ENCODE data around the gene JAM3. TPM values are rescaled to one million over a fixed set of nuclear protein-coding genes. Genes with fewer than 3 reads are reported as not detected.

JAM3 gene
- total and polyA plus RNA-seq, 2 of the 8 experiments (the other 6 are each of a cell fraction or from before 2014, with no cell fraction given), result 19.6 to 42.8 TPM

GRCh38 chr11:134199531-134199930 lies 130.7 kb downstream of the JAM3 start:
- DNase-seq (ENCODE audit: low read depth in 1 of 2, low spot score in 2 of 2) (no peak), FAIRE-seq (no peak)
- H4K5ac ChIP-seq (ENCODE audit: insufficient read length, low read depth, low read length), result no peak overlapping the region
- no peak overlapping the region for H2BK15ac ChIP-seq (ENCODE audit: low read length)
- no peak overlapping the region for H3K18ac ChIP-seq (ENCODE audit: extremely low read depth, low read length)
- no peak overlapping the region for H3K4me3 ChIP-seq (ENCODE audit: extremely low read depth in 1 of 4, insufficient read depth in 2 of 4, low read depth in 3 of 4, low read length in 4 of 4)
- H2BK5ac ChIP-seq (ENCODE audit: low read depth, low read length), result no peak overlapping the region
- H3K4me1 ChIP-seq (replicated peaks in 1 of 4; ENCODE audit: control insufficient read depth in 3 of 4, insufficient read depth in 4 of 4, low read length in 3 of 4), result no peaks in the 10 kb centered on the region
- no peaks in the 10 kb centered on the region; the same call in 1 of the 2 replicates for H3K23me2 ChIP-seq (ENCODE audit: low read depth, low read length)
- H2BK20ac ChIP-seq (ENCODE audit: low read length), result no peak overlapping the region
- H2BK120ac ChIP-seq (replicated peaks; ENCODE audit: low read depth, low read length), result no peak overlapping the region
- TF ChIP-seq POLR2AphosphoS5 (IDR thresholded peaks at IDR 0.05; ENCODE audit: low read depth, low read length) (no peak), TAF7 (optimal IDR thresholded peaks at IDR 0.05; ENCODE audit: borderline replicate concordance, low read depth, low read length) (no peak), ATF3 (IDR thresholded peaks at IDR 0.05; ENCODE audit: insufficient read depth, low read depth, low read length) (no peak)
- no peak overlapping the region for H2BK12ac ChIP-seq (ENCODE audit: low read depth, low read length)
- H4K8ac ChIP-seq (ENCODE audit: extremely low read depth, insufficient read depth, low read length), result no peak overlapping the region
- POLR2A ChIA-PET (ENCODE audit: partially characterized antibody), result no interaction called here
- no peaks in the 10 kb centered on the region for H3K79me2 ChIP-seq (ENCODE audit: control insufficient read depth in 1 of 2, insufficient read depth in 2 of 2, low read length in 2 of 2)
- H2AFZ ChIP-seq (ENCODE audit: low read length), result no peak overlapping the region
- H3K27ac ChIP-seq (ENCODE audit: low read depth, low read length), result no peak overlapping the region
- H3K4me2 ChIP-seq (ENCODE audit: insufficient read depth in 1 of 2, low read depth in 2 of 2, low read length in 2 of 2), result no peak overlapping the region
- no peak overlapping the region for H3K9ac ChIP-seq (replicated peaks in 1 of 4; ENCODE audit: extremely low read depth in 1 of 4, low read depth in 3 of 4, low read length in 3 of 4)
- no peak overlapping the region for H3K4ac ChIP-seq (replicated peaks; ENCODE audit: insufficient read length, low read depth, low read length)
- H3K23ac ChIP-seq (ENCODE audit: insufficient read length), result no peak overlapping the region
- peaks cover 10 to 59% (median 32%) of the 10 kb centered on the region in 4 experiments; a peak in 7 of 8 replicates for H3K36me3 ChIP-seq (ENCODE audit: control insufficient read depth in 2 of 4, insufficient read depth in 4 of 4, low read length in 3 of 4)
- no peaks in the 10 kb centered on the region for H3K9me3 ChIP-seq (ENCODE audit: insufficient read depth in 2 of 2, low read depth in 1 of 2, low read length in 1 of 2)
- no peaks in the 10 kb centered on the region for H3K27me3 ChIP-seq (replicated peaks in 1 of 4; ENCODE audit: control insufficient read depth in 3 of 4, extremely low read depth in 1 of 4, insufficient read depth in 3 of 4, low read length in 3 of 4)
- no peak overlapping the region for H3K56ac ChIP-seq (replicated peaks; ENCODE audit: insufficient read length, low read depth, low read length)
- CTCF ChIA-PET (ENCODE audit: partially characterized antibody), result interaction anchor here (0.6 to 2.6 kb wide), 3 partner anchors 8 to 1518 kb away, joined by 3 to 10 read pairs (median 3); no protein-coding TSS in a partner anchor
- no peak overlapping the region for H2AK5ac ChIP-seq (ENCODE audit: low read depth, low read length)
- no peak overlapping the region for H4K91ac ChIP-seq (replicated peaks; ENCODE audit: insufficient read length, low read length)
- no peaks in the 10 kb centered on the region; the same call in 1 of the 2 replicates for H3K79me1 ChIP-seq (ENCODE audit: low read depth, low read length)
- H4K20me1 ChIP-seq (replicated peaks in 1 of 2; ENCODE audit: control insufficient read depth in 1 of 2, insufficient read depth in 2 of 2, low read length in 2 of 2), result no peaks in the 10 kb centered on the region
- 93% methylated on average over 9 of the region's 9 CpGs; no CpG with 5 or more reads in 1 of the 2 experiments for WGBS, 2 experiments (ENCODE audit: extremely low coverage in 1 of 2, insufficient coverage in 1 of 2, insufficient read length in 1 of 2, insufficient replicate concordance in 2 of 2, low coverage in 1 of 2, low lambda C conversion rate in 2 of 2, missing lambda C conversion rate in 1 of 2)
- H3K14ac ChIP-seq (ENCODE audit: insufficient read length), result no peak overlapping the region

All from H1 (cell line).